ENCODE results near the gene PF4V1.
A peak's percentile ranks its signal among the peaks of the same experiment; 100 is the strongest.

The PF4V1 gene

GRCh38 chr4:73828956-73829355 is 24.1 kb upstream of the PF4V1 start:
- DNase-seq (ENCODE audit: low read depth, low spot score) = no peak
- no peaks in the 10 kb centered on the region for H3K4me1 ChIP-seq (ENCODE audit: control insufficient read depth, insufficient read depth, low read length)
- WGBS (ENCODE audit: insufficient coverage, insufficient read length) = no CpG with 5 or more reads among the region's 3 CpGs

GRCh38 chr4:73831569-73831968 is 21.5 kb upstream of the PF4V1 start:
- H3K27me3 ChIP-seq (ENCODE audit: control insufficient read depth, insufficient read depth, low read length) = no peaks in the 10 kb centered on the region
- H3K36me3 ChIP-seq (ENCODE audit: control insufficient read depth, insufficient read depth, low read length) = no peaks in the 10 kb centered on the region
- no peaks in the 10 kb centered on the region for H3K9me3 ChIP-seq (ENCODE audit: control insufficient read depth, insufficient read depth, low read length)
- no peak overlapping the region for H3K27ac ChIP-seq (ENCODE audit: low read length)
- H3K4me1 ChIP-seq (ENCODE audit: control insufficient read depth, insufficient read depth, low read length) = no peaks in the 10 kb centered on the region
- DNase-seq (ENCODE audit: low read depth, low spot score) = no peak
- WGBS (ENCODE audit: insufficient coverage, insufficient read length) = no CpG with 5 or more reads among the region's 2 CpGs
- no peak overlapping the region for H3K4me3 ChIP-seq (ENCODE audit: low read length)

More at GRCh38 chr4:73828956-73829355, 24.1 kb upstream of the PF4V1 start:
- Histone ChIP-seq H3K36me3 (ENCODE audit: control insufficient read depth, insufficient read depth, low read length) (no peaks in the 10 kb centered on the region), H3K27ac (ENCODE audit: low read length) (no peak overlapping the region), H3K27me3 (ENCODE audit: control insufficient read depth, insufficient read depth, low read length) (no peaks in the 10 kb centered on the region), H3K4me3 (ENCODE audit: low read length) (no peak overlapping the region), H3K9me3 (ENCODE audit: control insufficient read depth, insufficient read depth, low read length) (no peaks in the 10 kb centered on the region)

- no peak overlapping the region for H3K4me3 ChIP-seq (ENCODE audit: low read length)
- no peak overlapping the region for H3K27ac ChIP-seq (ENCODE audit: low read length)
- no peaks in the 10 kb centered on the region for H3K27me3 ChIP-seq (ENCODE audit: control insufficient read depth, insufficient read depth, low read length)
- no peaks in the 10 kb centered on the region for H3K9me3 ChIP-seq (ENCODE audit: control insufficient read depth, insufficient read depth, low read length)
- H3K36me3 ChIP-seq (ENCODE audit: control insufficient read depth, insufficient read depth, low read length) = no peaks in the 10 kb centered on the region
- no peak for DNase-seq (ENCODE audit: low read depth, low spot score)
- H3K4me1 ChIP-seq (ENCODE audit: control insufficient read depth, insufficient read depth, low read length) = no peaks in the 10 kb centered on the region
- WGBS (ENCODE audit: insufficient coverage, insufficient read length) = no CpG with 5 or more reads among the region's 1 CpG
Measured at GRCh38 chr4:73832651-73833237, 20.4 kb upstream of the PF4V1 start.

- no peaks in the 10 kb centered on the region for H3K36me3 ChIP-seq (ENCODE audit: control insufficient read depth, insufficient read depth, low read length)
- H3K4me3 ChIP-seq (ENCODE audit: low read length) = peak within 1 kb of the TSS; percentile 72
- H3K27me3 ChIP-seq (ENCODE audit: control insufficient read depth, insufficient read depth, low read length) = no peaks in the 10 kb centered on the region
- no peaks in the 10 kb centered on the region for H3K4me1 ChIP-seq (ENCODE audit: control insufficient read depth, insufficient read depth, low read length)
- WGBS (ENCODE audit: insufficient coverage, insufficient read length) = no CpG with 5 or more reads among the region's 41 CpGs
- no peaks in the 10 kb centered on the region for H3K9me3 ChIP-seq (ENCODE audit: control insufficient read depth, insufficient read depth, low read length)
- no peak within 1 kb of the TSS for H3K27ac ChIP-seq (ENCODE audit: low read length)
- DNase-seq (ENCODE audit: low read depth, low spot score) = no peak
Measured at GRCh38 chr4:73836373-73837279, 16.5 kb upstream of the PF4V1 start, which contains the start of gene CXCL6. CXCL6 (plus strand) TSS chr4:73836678; CDS start chr4:73836751, 73 bp downstream.

GRCh38 chr4:73839071-73839470 is 14.0 kb upstream of the PF4V1 start:
- Histone ChIP-seq H3K9me3 (ENCODE audit: control insufficient read depth, insufficient read depth, low read length) (no peaks in the 10 kb centered on the region), H3K27ac (ENCODE audit: low read length) (no peak overlapping the region), H3K36me3 (ENCODE audit: control insufficient read depth, insufficient read depth, low read length) (no peaks in the 10 kb centered on the region), H3K4me3 (ENCODE audit: low read length) (no peak overlapping the region), H3K4me1 (ENCODE audit: control insufficient read depth, insufficient read depth, low read length) (no peaks in the 10 kb centered on the region), H3K27me3 (ENCODE audit: control insufficient read depth, insufficient read depth, low read length) (no peaks in the 10 kb centered on the region)
- WGBS (ENCODE audit: insufficient coverage, insufficient read length) = no CpG with 5 or more reads among the region's 5 CpGs
- no peak for DNase-seq (ENCODE audit: low read depth, low spot score)

GRCh38 chr4:73839715-73840114 is 13.4 kb upstream of the PF4V1 start:
- Histone ChIP-seq H3K4me1 (ENCODE audit: control insufficient read depth, insufficient read depth, low read length) (no peaks in the 10 kb centered on the region), H3K4me3 (ENCODE audit: low read length) (no peak overlapping the region), H3K27me3 (ENCODE audit: control insufficient read depth, insufficient read depth, low read length) (no peaks in the 10 kb centered on the region), H3K36me3 (ENCODE audit: control insufficient read depth, insufficient read depth, low read length) (no peaks in the 10 kb centered on the region), H3K27ac (ENCODE audit: low read length) (no peak overlapping the region), H3K9me3 (ENCODE audit: control insufficient read depth, insufficient read depth, low read length) (no peaks in the 10 kb centered on the region)
- no CpG with 5 or more reads among the region's 3 CpGs for WGBS (ENCODE audit: insufficient coverage, insufficient read length)
- no peak for DNase-seq (ENCODE audit: low read depth, low spot score)

GRCh38 chr4:73841243-73841925 is 11.7 kb upstream of the PF4V1 start:
- Histone ChIP-seq H3K9me3 (ENCODE audit: control insufficient read depth, insufficient read depth, low read length) (no peaks in the 10 kb centered on the region), H3K4me1 (ENCODE audit: control insufficient read depth, insufficient read depth, low read length) (no peaks in the 10 kb centered on the region), H3K36me3 (ENCODE audit: control insufficient read depth, insufficient read depth, low read length) (no peaks in the 10 kb centered on the region), H3K27ac (ENCODE audit: low read length) (no peak overlapping the region), H3K4me3 (ENCODE audit: low read length) (no peak overlapping the region), H3K27me3 (ENCODE audit: control insufficient read depth, insufficient read depth, low read length) (no peaks in the 10 kb centered on the region)
- no CpG with 5 or more reads among the region's 4 CpGs for WGBS (ENCODE audit: insufficient coverage, insufficient read length)
- DNase-seq (ENCODE audit: low read depth, low spot score) = no peak

- H3K36me3 ChIP-seq (ENCODE audit: control insufficient read depth, insufficient read depth, low read length) = no peaks in the 10 kb centered on the region
- no peaks in the 10 kb centered on the region for H3K27me3 ChIP-seq (ENCODE audit: control insufficient read depth, insufficient read depth, low read length)
- H3K4me3 ChIP-seq (ENCODE audit: low read length) = no peak overlapping the region
- no peaks in the 10 kb centered on the region for H3K9me3 ChIP-seq (ENCODE audit: control insufficient read depth, insufficient read depth, low read length)
- H3K4me1 ChIP-seq (ENCODE audit: control insufficient read depth, insufficient read depth, low read length) = no peaks in the 10 kb centered on the region
- H3K27ac ChIP-seq (ENCODE audit: low read length) = no peak overlapping the region
- DNase-seq (ENCODE audit: low read depth, low spot score) = no peak
Measured at GRCh38 chr4:73842696-73843095, 10.4 kb upstream of the PF4V1 start.

GRCh38 chr4:73843369-73843768 is 9.7 kb upstream of the PF4V1 start:
- Histone ChIP-seq H3K27ac (ENCODE audit: low read length) (no peak overlapping the region), H3K4me1 (ENCODE audit: control insufficient read depth, insufficient read depth, low read length) (no peaks in the 10 kb centered on the region), H3K4me3 (ENCODE audit: low read length) (no peak overlapping the region), H3K9me3 (ENCODE audit: control insufficient read depth, insufficient read depth, low read length) (no peaks in the 10 kb centered on the region), H3K27me3 (ENCODE audit: control insufficient read depth, insufficient read depth, low read length) (no peaks in the 10 kb centered on the region), H3K36me3 (ENCODE audit: control insufficient read depth, insufficient read depth, low read length) (no peaks in the 10 kb centered on the region)
- no peak for DNase-seq (ENCODE audit: low read depth, low spot score)

- no peaks in the 10 kb centered on the region for H3K4me1 ChIP-seq (ENCODE audit: control insufficient read depth, insufficient read depth, low read length)
- H3K36me3 ChIP-seq (ENCODE audit: control insufficient read depth, insufficient read depth, low read length) = no peaks in the 10 kb centered on the region
- H3K27ac ChIP-seq (ENCODE audit: low read length) = no peak overlapping the region
- no CpG with 5 or more reads among the region's 3 CpGs for WGBS (ENCODE audit: insufficient coverage, insufficient read length)
- no peak for DNase-seq (ENCODE audit: low read depth, low spot score)
- no peaks in the 10 kb centered on the region for H3K9me3 ChIP-seq (ENCODE audit: control insufficient read depth, insufficient read depth, low read length)
- no peak overlapping the region for H3K4me3 ChIP-seq (ENCODE audit: low read length)
- H3K27me3 ChIP-seq (ENCODE audit: control insufficient read depth, insufficient read depth, low read length) = no peaks in the 10 kb centered on the region
Measured at GRCh38 chr4:73844345-73844744, 8.8 kb upstream of the PF4V1 start.
